Neural cell (in vitro differentiated cells): Measurements from ENCODE around the gene DLG2. TPM values are rescaled to one million over a fixed set of nuclear protein-coding genes. Genes with fewer than 3 reads are reported as not detected.

Experiments
- H2AFZ ChIP-seq: fragments of 200-600, 300-800 bp; sonication (generic), shearing (Covaris generic); 2 replicates; pipeline ENCODE4 v1.6.0; 2014; ENCODE audit warnings: low read depth, mild to moderate bottlenecking, antibody characterized with exemption, low read length, moderate library complexity
- H3F3A ChIP-seq: fragments of 200-600 bp; shearing (Covaris generic); 2 replicates; pipeline ENCODE4 v1.6.1; 2016; ENCODE audit warnings: mild to moderate bottlenecking, moderate library complexity, mixed read lengths, antibody characterized with exemption, low read length; ENCODE audit not compliant: insufficient read depth, poor library complexity, severe bottlenecking
- H3K27ac ChIP-seq: fragments of 200-600, 300-800 bp; sonication (generic), shearing (Covaris generic); 2 replicates; pipeline ENCODE4 v1.5.1; 2014; ENCODE audit warnings: mild to moderate bottlenecking, low read length, moderate library complexity
- H3K27me3 ChIP-seq: fragments of 300-800, 200-600 bp; sonication (generic), shearing (Covaris generic); 2 replicates; pipeline ENCODE4 v1.6.0; 2014; ENCODE audit warnings: mild to moderate bottlenecking, low read depth, low read length, moderate library complexity; ENCODE audit not compliant: insufficient read depth
- H3K36me3 ChIP-seq: fragments of 300-800, 200-600 bp; sonication (generic), shearing (Covaris generic); 2 replicates; pipeline ENCODE4 v1.5.1; 2014; ENCODE audit warnings: mild to moderate bottlenecking, antibody characterized with exemption, low read length, moderate library complexity; ENCODE audit not compliant: insufficient read depth
- H3K4me2 ChIP-seq: fragments of 300-800, 200-600 bp; sonication (generic), shearing (Covaris generic); 2 replicates; pipeline ENCODE4 v1.6.0; 2014; ENCODE audit warnings: mild to moderate bottlenecking, low read length
- H3K4me3 ChIP-seq: fragments of 300-800, 200-600 bp; sonication (generic), shearing (Covaris generic); 2 replicates; pipeline ENCODE4 v1.5.1; 2014; ENCODE audit warnings: mild to moderate bottlenecking, low read length, moderate library complexity
- H3K79me2 ChIP-seq: fragments of 200-600 bp; shearing (Covaris generic); replicated peaks from 2 replicates; pipeline ENCODE4 v1.6.0; 2014; ENCODE audit warnings: mild to moderate bottlenecking, low read length, moderate library complexity; ENCODE audit not compliant: insufficient read depth
- H3K9ac ChIP-seq: fragments of 300-800, 200-600 bp; sonication (generic), shearing (Covaris generic); 2 replicates; pipeline ENCODE4 v1.6.1; 2016; ENCODE audit warnings: mild to moderate bottlenecking, low read length, mixed read lengths
- H3K9me2 ChIP-seq: fragments of 200-600 bp; shearing (Covaris generic); 2 replicates; pipeline ENCODE4 v1.6.1; 2016; ENCODE audit warnings: mild to moderate bottlenecking, low read length, mixed read lengths; ENCODE audit not compliant: insufficient read depth
- H3K9me3 ChIP-seq: fragments of 200-600, 300-800 bp; sonication (generic), shearing (Covaris generic); 2 replicates; pipeline ENCODE4 v1.6.1; 2016; ENCODE audit warnings: mild to moderate bottlenecking, mixed run types, low read length, moderate library complexity, mixed read lengths
- H4K20me1 ChIP-seq: fragments of 200-600 bp; shearing (Covaris generic); 2 replicates; pipeline ENCODE4 v1.6.1; 2016; ENCODE audit warnings: mild to moderate bottlenecking, mixed run types; ENCODE audit not compliant: insufficient read depth
- CTCF ChIP-seq: fragments of 450-650 bp; IDR thresholded peaks from 2 replicates; pipeline ENCODE4 v1.5.1; 2014; ENCODE audit warnings: antibody characterized with exemption, mild to moderate bottlenecking, moderate library complexity; ENCODE audit not compliant: poor library complexity, severe bottlenecking
- EP300 ChIP-seq: fragments of 450-650 bp; conservative IDR thresholded peaks from 2 replicates; pipeline ENCODE4 v1.6.1; 2014; ENCODE audit warnings: antibody characterized with exemption, mild to moderate bottlenecking, moderate library complexity; ENCODE audit not compliant: poor library complexity, severe bottlenecking
- EZH2 ChIP-seq: fragments of 200-600, 300-800 bp; shearing (Covaris generic), sonication (generic); IDR thresholded peaks from 2 replicates; pipeline ENCODE4 v1.6.1; 2014; ENCODE audit warnings: antibody characterized with exemption, low read length, borderline replicate concordance, mild to moderate bottlenecking; ENCODE audit not compliant: insufficient read depth, poor library complexity, severe bottlenecking
- MXI1 ChIP-seq: fragments of 450-650 bp; conservative IDR thresholded peaks from 2 replicates; pipeline ENCODE4 v1.6.1; 2014; ENCODE audit warnings: antibody characterized with exemption, mild to moderate bottlenecking; ENCODE audit not compliant: poor library complexity, severe bottlenecking
- POLR2AphosphoS5 ChIP-seq: IDR thresholded peaks from 2 replicates; pipeline ENCODE4 v1.6.1; 2012
- RAD21 ChIP-seq: fragments of 450-650 bp; conservative IDR thresholded peaks from 2 replicates; pipeline ENCODE4 v1.6.1; 2014; ENCODE audit warnings: antibody characterized with exemption, mild to moderate bottlenecking, moderate library complexity
- REST ChIP-seq: IDR thresholded peaks from 2 replicates; pipeline ENCODE4 v1.6.1; 2012; ENCODE audit warnings: borderline replicate concordance
- SMC3 ChIP-seq: fragments of 450-650 bp; conservative IDR thresholded peaks from 2 replicates; pipeline ENCODE4 v1.6.1; 2014; ENCODE audit warnings: antibody characterized with exemption, mild to moderate bottlenecking, moderate library complexity; ENCODE audit not compliant: poor library complexity
- TAF1 ChIP-seq: IDR thresholded peaks from 2 replicates; pipeline ENCODE4 v1.6.1; 2012; ENCODE audit warnings: low read depth
- polyA plus RNA-seq: library from polyadenylated mRNA; depleted of rRNA; stranded (reverse); fragments of >200 nt; gene quantifications from 2 replicates; pipeline ENCODE4 v1.2.3, GENCODE V29; 2014

DLG2 gene
- polyA plus RNA-seq, 1 donor from 2014 or later, result 179 TPM

GRCh38 chr11:83438438-83438837 is 2188.7 kb downstream of the DLG2 start:
- no peaks in the 10 kb centered on the region for H4K20me1 ChIP-seq
- H3K27me3 ChIP-seq, result no peaks in the 10 kb centered on the region
- H3K27ac ChIP-seq, result peak overlapping the region; percentile 84
- no peaks in the 10 kb centered on the region for H3K9me3 ChIP-seq
- no peaks in the 10 kb centered on the region for H3K36me3 ChIP-seq
- peak overlapping the region; percentile 56 for H3K4me2 ChIP-seq
- no peaks in the 10 kb centered on the region for H3F3A ChIP-seq
- peak overlapping the region; percentile 49 for H3K9ac ChIP-seq
- peak overlapping the region; percentile 47 for H3K4me3 ChIP-seq
- no peak overlapping the region for H2AFZ ChIP-seq
- no peaks in the 10 kb centered on the region for H3K9me2 ChIP-seq
- no peak for TF ChIP-seq REST
- no peak for TF ChIP-seq SMC3
- no peak for TF ChIP-seq EZH2
- no peak for TF ChIP-seq POLR2AphosphoS5
- TF ChIP-seq RAD21, result no peak
- TF ChIP-seq TAF1, result no peak
- no peak for TF ChIP-seq EP300
- no peak for TF ChIP-seq CTCF
- TF ChIP-seq MXI1, result no peak
- H3K79me2 ChIP-seq, result no peaks in the 10 kb centered on the region

- no peaks in the 10 kb centered on the region for H4K20me1 ChIP-seq
- peak; percentile 56 for TF ChIP-seq RAD21
- TF ChIP-seq SMC3, result peak; percentile 51
- peak; percentile 68 for TF ChIP-seq MXI1
- TF ChIP-seq POLR2AphosphoS5, result peak; percentile 46
- peak; percentile 88 for TF ChIP-seq EP300
- no peak for TF ChIP-seq TAF1
- TF ChIP-seq CTCF, result no peak
- no peak for TF ChIP-seq EZH2
- TF ChIP-seq REST, result peak; percentile 79
These were observed 2189.2 kb downstream of the DLG2 start for GRCh38 chr11:83437939-83438338.

More at GRCh38 chr11:83437939-83438338, 2189.2 kb downstream of the DLG2 start:
- H3K79me2 ChIP-seq, result no peaks in the 10 kb centered on the region
- H2AFZ ChIP-seq, result no peak overlapping the region
- no peaks in the 10 kb centered on the region for H3F3A ChIP-seq
- no peaks in the 10 kb centered on the region for H3K27me3 ChIP-seq
- no peaks in the 10 kb centered on the region for H3K36me3 ChIP-seq
- H3K4me2 ChIP-seq, result peak overlapping the region; percentile 56
- no peaks in the 10 kb centered on the region for H3K9me3 ChIP-seq
- H3K9me2 ChIP-seq, result no peaks in the 10 kb centered on the region
- H3K4me3 ChIP-seq, result peak overlapping the region; percentile 47
- H3K9ac ChIP-seq, result peak overlapping the region; percentile 49
- peak overlapping the region; percentile 84 for H3K27ac ChIP-seq
